Prostate gland (tissue), 2 donors: Measurements from ENCODE around the gene CPLX3.

Source experiments
- CTCF ChIP-seq, 4 experiments: fragments of 200-600 bp in 2 of 4; fragments of 450-650 bp in 2 of 4; sonication (generic) in 2 of 4; IDR thresholded peaks; 1 replicate in 3 of 4; 2 replicates in 1 of 4; pipeline ENCODE4 v1.5.1; 2016 to 2019; ENCODE audit warnings: antibody characterized with exemption in 4 of 4, mild to moderate bottlenecking in 2 of 4, moderate library complexity in 2 of 4
- POLR2A ChIP-seq: fragments of 450-650 bp; IDR thresholded peaks from one replicate; pipeline ENCODE4 v1.6.1; 2016; ENCODE audit warnings: antibody characterized with exemption, mild to moderate bottlenecking

- TF ChIP-seq POLR2A (no peak), CTCF (IDR thresholded peaks at IDR 0.05) (no peak)
These were observed 16.5 kb upstream of the CPLX3 start for GRCh38 chr15:74809956-74810355.
